Loucy (cell line): Measurements from ENCODE around the gene CCDC142.

Experiments used
- H2AFZ ChIP-seq: fragments of 200-600 bp; sonication (generic); 2 replicates; pipeline ENCODE4 v1.6.0; 2016; ENCODE audit warnings: antibody characterized with exemption, mild to moderate bottlenecking, low read length, moderate library complexity
- H3F3A ChIP-seq: fragments of 200-600 bp; 2 replicates; pipeline ENCODE4 v1.6.0; 2016; ENCODE audit warnings: antibody characterized with exemption, low read depth, mild to moderate bottlenecking
- H3K27me3 ChIP-seq: fragments of 200-600 bp; sonication (generic); 2 replicates; pipeline ENCODE4 v1.6.1; 2014; ENCODE audit warnings: low read length, mild to moderate bottlenecking; ENCODE audit not compliant: insufficient read depth, poor library complexity, severe bottlenecking
- H3K36me3 ChIP-seq: fragments of 200-600 bp; sonication (generic); 2 replicates; pipeline ENCODE4 v1.6.1; 2016; ENCODE audit warnings: low read length; ENCODE audit not compliant: insufficient read depth
- H3K4me1 ChIP-seq: fragments of 200-600 bp; sonication (generic); 2 replicates; pipeline ENCODE4 v1.5.1; 2014; ENCODE audit warnings: low read length, mild to moderate bottlenecking; ENCODE audit not compliant: insufficient read depth, poor library complexity, severe bottlenecking
- H3K4me2 ChIP-seq: fragments of 200-600 bp; sonication (generic); 2 replicates; pipeline ENCODE4 v1.6.0; 2014; ENCODE audit warnings: antibody characterized with exemption, low read length, low read depth, mild to moderate bottlenecking; ENCODE audit not compliant: poor library complexity, severe bottlenecking
- H3K4me3 ChIP-seq: fragments of 200-600 bp; sonication (generic); 2 replicates; pipeline ENCODE4 v1.5.1; 2014; ENCODE audit warnings: low read length, mild to moderate bottlenecking, mixed read lengths; ENCODE audit not compliant: poor library complexity, severe bottlenecking
- H3K79me2 ChIP-seq: fragments of 200-600 bp; sonication (generic); 2 replicates; pipeline ENCODE4 v1.6.1; 2014; ENCODE audit warnings: low read length; ENCODE audit not compliant: insufficient read depth
- H3K9ac ChIP-seq: fragments of 200-600 bp; sonication (generic); 2 replicates; pipeline ENCODE4 v1.6.0; 2014; ENCODE audit warnings: mild to moderate bottlenecking, low read depth, low read length, moderate library complexity; ENCODE audit not compliant: poor library complexity, severe bottlenecking
- H3K9me2 ChIP-seq: fragments of 200-600 bp; sonication (generic); replicated peaks from 2 replicates; pipeline ENCODE4 v1.6.1; 2016; ENCODE audit warnings: low read depth, low read length, mixed read lengths
- H3K9me3 ChIP-seq: fragments of 200-600 bp; sonication (generic); 2 replicates; pipeline ENCODE4 v1.6.1; 2014; ENCODE audit warnings: mild to moderate bottlenecking, antibody characterized with exemption, low read length, low read depth; ENCODE audit not compliant: insufficient read depth
- H4K20me1 ChIP-seq: fragments of 200-600 bp; sonication (generic); 2 replicates; pipeline ENCODE4 v1.6.0; 2014; ENCODE audit warnings: antibody characterized with exemption, low read length, mild to moderate bottlenecking; ENCODE audit not compliant: insufficient read depth, poor library complexity, severe bottlenecking
- CTCF ChIP-seq: fragments of 200-600 bp; sonication (generic); conservative IDR thresholded peaks from 2 replicates; pipeline ENCODE4 v1.5.1; 2014; ENCODE audit warnings: mild to moderate bottlenecking, antibody characterized with exemption, low read length
- EZH2phosphoT487 ChIP-seq: fragments of 200-600 bp; IDR thresholded peaks from 2 replicates; pipeline ENCODE4 v1.6.1; 2018; ENCODE audit warnings: antibody characterized with exemption, mild to moderate bottlenecking, moderate library complexity, borderline replicate concordance

Gene CCDC142

GRCh38 chr2:74439803-74440377 lies 42.9 kb downstream of the CCDC142 start:
- Histone ChIP-seq H3F3A (no peaks in the 10 kb centered on the region), H2AFZ (peak overlapping the region; percentile 84), H3K9me2 (no peaks in the 10 kb centered on the region), H3K4me3 (peak overlapping the region; percentile 80), H3K79me2 (peaks cover 24% of the 10 kb centered on the region; the same call in 1 of the 2 replicates), H3K9ac (peak overlapping the region; percentile 92), H3K4me2 (peak overlapping the region; percentile 99), H3K36me3 (no peaks in the 10 kb centered on the region), H3K27me3 (no peaks in the 10 kb centered on the region), H4K20me1 (peaks cover 2% of the 10 kb centered on the region), H3K9me3 (no peaks in the 10 kb centered on the region), H3K4me1 (peaks cover 39% of the 10 kb centered on the region)
- TF ChIP-seq CTCF (no peak), EZH2phosphoT487 (no peak)

DNA sequence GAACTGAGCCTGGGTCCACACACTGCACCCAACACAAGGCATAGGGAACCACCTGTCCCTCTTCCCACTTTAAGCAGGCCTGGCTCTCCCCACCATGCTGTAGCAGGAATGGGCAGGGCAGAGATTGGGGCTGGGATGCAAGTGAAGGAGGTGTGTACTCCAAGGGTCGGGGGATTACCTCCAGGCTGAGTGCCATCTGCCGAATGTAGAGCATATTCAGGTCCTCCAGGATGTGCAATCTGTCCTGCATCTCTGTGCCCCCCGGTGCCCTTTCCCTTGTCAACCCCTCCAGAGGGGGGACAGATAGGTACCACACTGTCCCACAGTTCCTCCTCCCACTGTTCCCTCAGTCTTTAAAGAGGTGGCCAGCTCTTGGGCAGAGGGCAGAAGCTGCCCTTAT lies 43.4 kb downstream of the CCDC142 start:
- no peaks in the 10 kb centered on the region for H3K9me2 ChIP-seq
- no peak overlapping the region for H2AFZ ChIP-seq
- peaks cover 24% of the 10 kb centered on the region; the same call in 1 of the 2 replicates for H3K79me2 ChIP-seq
- peak overlapping the region; percentile 80 for H3K4me3 ChIP-seq
- H4K20me1 ChIP-seq = peaks cover 2% of the 10 kb centered on the region
- H3K27me3 ChIP-seq = no peaks in the 10 kb centered on the region
- no peaks in the 10 kb centered on the region for H3K9me3 ChIP-seq
- peak overlapping the region; percentile 92 for H3K9ac ChIP-seq
- no peak for TF ChIP-seq CTCF
- no peak for TF ChIP-seq EZH2phosphoT487
- peaks cover 39% of the 10 kb centered on the region for H3K4me1 ChIP-seq
- peak overlapping the region; percentile 99 for H3K4me2 ChIP-seq
- H3K36me3 ChIP-seq = no peaks in the 10 kb centered on the region
- H3F3A ChIP-seq = no peaks in the 10 kb centered on the region

DNA sequence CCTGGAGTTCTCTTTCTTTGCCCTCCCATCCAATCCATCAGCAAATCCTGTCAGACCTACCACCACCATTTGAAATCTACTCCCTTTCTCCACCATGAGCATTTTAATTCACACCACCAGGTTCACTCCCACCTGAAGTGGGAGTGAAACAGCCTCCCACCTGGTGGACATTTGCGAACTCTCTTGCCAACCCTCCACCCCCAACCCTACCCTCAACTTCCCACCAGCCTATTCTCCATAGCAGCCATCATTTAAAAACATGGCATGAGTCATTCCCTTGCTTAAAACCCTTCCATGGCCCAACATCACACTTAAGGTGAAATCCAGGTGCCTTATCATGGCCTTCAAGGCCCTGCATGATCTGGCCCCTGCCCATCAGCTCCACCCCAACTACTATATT lies 44.5 kb downstream of the CCDC142 start:
- Histone ChIP-seq H3K4me3 (peak overlapping the region; percentile 80), H3K9ac (peak overlapping the region; percentile 92), H3K9me2 (no peaks in the 10 kb centered on the region), H2AFZ (no peak overlapping the region), H3K36me3 (no peaks in the 10 kb centered on the region), H3K27me3 (no peaks in the 10 kb centered on the region), H3F3A (no peaks in the 10 kb centered on the region), H3K9me3 (no peaks in the 10 kb centered on the region), H3K4me2 (peak overlapping the region; percentile 99), H4K20me1 (peaks cover 2% of the 10 kb centered on the region), H3K4me1 (peaks cover 39% of the 10 kb centered on the region), H3K79me2 (peaks cover 24% of the 10 kb centered on the region; the same call in 1 of the 2 replicates)
- TF ChIP-seq CTCF (no peak), EZH2phosphoT487 (no peak)
